K562 (cell line): ENCODE data around the gene TBC1D3K.

ENCODE experiments used
- MAFG ChIP-seq: fragments of 450-650 bp; conservative IDR thresholded peaks from 2 replicates; pipeline ENCODE4 v1.6.1; 2016; ENCODE audit warnings: missing genetic modification characterization, missing compliant biosample characterization
- MCM7 ChIP-seq, 2 experiments: fragments of 450-650 bp; IDR thresholded peaks; 2 replicates each; pipeline ENCODE4 v1.6.1; 2016 to 2018
- MXI1 ChIP-seq: IDR thresholded peaks from 2 replicates; pipeline ENCODE4 v1.6.1; 2011; ENCODE audit warnings: low read depth, mild to moderate bottlenecking, improper control_type of control experiment, low read length
- SMC3 ChIP-seq: conservative IDR thresholded peaks from 2 replicates; pipeline ENCODE4 v1.6.1; 2011; ENCODE audit warnings: low read depth, low read length, improper control_type of control experiment; ENCODE audit not compliant: insufficient read depth
- TOE1 ChIP-seq, 2 experiments: fragments of 450-650 bp in 1 of 2; sonication (generic) in 1 of 2; formaldehyde crosslinking in 1 of 2; IDR thresholded peaks; 2 replicates each; pipeline versions ENCODE4 v1.7.1 to v1.8.0; 2016 to 2022; ENCODE audit warnings: borderline replicate concordance in 2 of 2, mild to moderate bottlenecking in 2 of 2, antibody characterized with exemption in 1 of 2, inconsistent platforms in 1 of 2, low read depth in 1 of 2, missing genetic modification reagents in 1 of 2, moderate library complexity in 1 of 2
- ZNF518B ChIP-seq: fragments of 250-450 bp; sonication (Bioruptor Pico); IDR thresholded peaks from 2 replicates; pipeline ENCODE4 v1.5.0; 2021; ENCODE audit warnings: mild to moderate bottlenecking, moderate library complexity
- TF ChIP-seq, protein P1 (sequence below): fragments of 250-450 bp; sonication (Bioruptor Pico); IDR thresholded peaks from 2 replicates; pipeline ENCODE4 v1.4.0; 2020; ENCODE audit warnings: mild to moderate bottlenecking
- TF ChIP-seq, protein P2 (sequence below), 3 experiments: IDR thresholded peaks in 2 of 3; conservative IDR thresholded peaks in 1 of 3; 2 replicates each; pipeline ENCODE4 v1.5.1; 2011 to 2012; ENCODE audit warnings: low read length in 3 of 3, mild to moderate bottlenecking in 3 of 3, control low read depth in 2 of 3, improper control_type of control experiment in 1 of 3, inconsistent platforms in 1 of 3, low read depth in 1 of 3, mixed read lengths in 1 of 3, moderate library complexity in 1 of 3; ENCODE audit not compliant: insufficient read depth in 2 of 3

DNA sequence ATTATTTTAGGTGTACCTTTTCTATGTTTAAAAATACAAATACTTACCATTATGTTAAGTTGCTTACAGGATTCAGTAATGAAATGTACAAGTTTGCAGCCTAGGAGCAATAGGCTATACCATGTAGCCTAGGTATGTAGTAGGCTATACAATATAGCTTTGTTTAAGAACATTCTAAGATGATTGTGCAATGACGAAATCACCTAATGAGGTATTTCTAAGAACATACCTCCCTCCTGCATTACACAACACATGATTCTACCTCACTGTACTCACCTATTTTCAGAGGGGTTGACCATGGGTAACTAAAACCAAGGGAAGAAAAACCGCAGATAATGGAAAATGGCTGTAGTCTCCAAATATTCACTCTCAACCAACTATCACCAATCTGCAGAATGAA is 35.3 kb upstream of the TBC1D3K start:
- TF ChIP-seq TOE1 (IDR thresholded peaks at IDR 0.05; ENCODE audit: borderline replicate concordance) = no peak
- TF ChIP-seq TOE1 (CRISPR knock-in tag; IDR thresholded peaks at IDR 0.05; ENCODE audit: borderline replicate concordance, low read depth) = no peak
- no peak for TF ChIP-seq MAFG (tag)
- TF ChIP-seq ZNF518B (CRISPR knock-in tag) = no peak
- no peak for TF ChIP-seq SMC3
- TF ChIP-seq, protein P1, sequence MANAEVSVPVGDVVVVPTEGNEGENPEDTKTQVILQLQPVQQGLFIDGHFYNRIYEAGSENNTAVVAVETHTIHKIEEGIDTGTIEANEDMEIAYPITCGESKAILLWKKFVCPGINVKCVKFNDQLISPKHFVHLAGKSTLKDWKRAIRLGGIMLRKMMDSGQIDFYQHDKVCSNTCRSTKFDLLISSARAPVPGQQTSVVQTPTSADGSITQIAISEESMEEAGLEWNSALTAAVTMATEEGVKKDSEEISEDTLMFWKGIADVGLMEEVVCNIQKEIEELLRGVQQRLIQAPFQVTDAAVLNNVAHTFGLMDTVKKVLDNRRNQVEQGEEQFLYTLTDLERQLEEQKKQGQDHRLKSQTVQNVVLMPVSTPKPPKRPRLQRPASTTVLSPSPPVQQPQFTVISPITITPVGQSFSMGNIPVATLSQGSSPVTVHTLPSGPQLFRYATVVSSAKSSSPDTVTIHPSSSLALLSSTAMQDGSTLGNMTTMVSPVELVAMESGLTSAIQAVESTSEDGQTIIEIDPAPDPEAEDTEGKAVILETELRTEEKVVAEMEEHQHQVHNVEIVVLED (CRISPR knock-in tag) = no peak
- TF ChIP-seq MXI1 = no peak
- TF ChIP-seq, protein P2, sequence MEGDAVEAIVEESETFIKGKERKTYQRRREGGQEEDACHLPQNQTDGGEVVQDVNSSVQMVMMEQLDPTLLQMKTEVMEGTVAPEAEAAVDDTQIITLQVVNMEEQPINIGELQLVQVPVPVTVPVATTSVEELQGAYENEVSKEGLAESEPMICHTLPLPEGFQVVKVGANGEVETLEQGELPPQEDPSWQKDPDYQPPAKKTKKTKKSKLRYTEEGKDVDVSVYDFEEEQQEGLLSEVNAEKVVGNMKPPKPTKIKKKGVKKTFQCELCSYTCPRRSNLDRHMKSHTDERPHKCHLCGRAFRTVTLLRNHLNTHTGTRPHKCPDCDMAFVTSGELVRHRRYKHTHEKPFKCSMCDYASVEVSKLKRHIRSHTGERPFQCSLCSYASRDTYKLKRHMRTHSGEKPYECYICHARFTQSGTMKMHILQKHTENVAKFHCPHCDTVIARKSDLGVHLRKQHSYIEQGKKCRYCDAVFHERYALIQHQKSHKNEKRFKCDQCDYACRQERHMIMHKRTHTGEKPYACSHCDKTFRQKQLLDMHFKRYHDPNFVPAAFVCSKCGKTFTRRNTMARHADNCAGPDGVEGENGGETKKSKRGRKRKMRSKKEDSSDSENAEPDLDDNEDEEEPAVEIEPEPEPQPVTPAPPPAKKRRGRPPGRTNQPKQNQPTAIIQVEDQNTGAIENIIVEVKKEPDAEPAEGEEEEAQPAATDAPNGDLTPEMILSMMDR (IDR thresholded peaks at IDR 0.05 in 2 of 3, conservative IDR thresholded peaks at IDR 0.05 in 1 of 3; ENCODE audit: insufficient read depth in 2 of 3, low read depth in 1 of 3, low read length in 3 of 3) = no peak
- TF ChIP-seq MCM7 (IDR thresholded peaks at IDR 0.05) = no peak
